ENCODE results near the gene ZC3H8. TPM values are rescaled to one million over a fixed set of nuclear protein-coding genes. Genes with fewer than 3 reads are reported as not detected.

ZC3H8 gene
- total RNA-seq, 2 experiments from 2014 or later, result 13.0 to 16.0 TPM

DNA sequence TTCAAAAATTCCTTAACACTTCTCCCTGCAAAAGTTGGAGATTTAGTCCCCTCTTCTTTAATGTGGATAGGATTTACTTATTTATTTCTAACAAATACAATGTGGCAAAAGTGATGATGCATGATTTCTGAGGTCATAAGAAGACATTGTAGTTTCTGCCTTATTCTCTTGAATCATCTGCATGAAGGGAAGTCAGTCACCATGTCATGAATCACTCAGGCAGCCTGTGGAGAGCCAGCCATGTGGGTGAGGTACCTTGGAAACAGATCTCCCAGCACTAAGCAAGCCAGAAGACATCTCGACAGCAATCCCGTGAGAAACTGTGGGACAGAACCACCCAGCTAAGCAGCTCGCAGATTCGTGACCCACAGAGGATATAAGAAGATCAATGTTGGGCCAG is 2.7 kb upstream of the ZC3H8 start:
- Mint-ChIP-seq H3K4me1 (ENCODE audit: low read depth) (peaks cover 30% of the 10 kb centered on the region), H3K9me3 (ENCODE audit: insufficient read depth) (peaks cover 1% of the 10 kb centered on the region), H3K27ac (no peak overlapping the region), H3K4me3 (no peak overlapping the region), H3K36me3 (ENCODE audit: low read depth) (peaks cover 10% of the 10 kb centered on the region), H3K27me3 (ENCODE audit: low read depth) (no peaks in the 10 kb centered on the region)
- no peak for DNase-seq
- ATAC-seq, result no peak
- ChIA-PET POLR2A (no interaction called here), CTCF (interaction anchor here (0.9 kb wide), 1 partner anchor 136 kb away, joined by 3 read pairs; no protein-coding TSS in a partner anchor)

DNA sequence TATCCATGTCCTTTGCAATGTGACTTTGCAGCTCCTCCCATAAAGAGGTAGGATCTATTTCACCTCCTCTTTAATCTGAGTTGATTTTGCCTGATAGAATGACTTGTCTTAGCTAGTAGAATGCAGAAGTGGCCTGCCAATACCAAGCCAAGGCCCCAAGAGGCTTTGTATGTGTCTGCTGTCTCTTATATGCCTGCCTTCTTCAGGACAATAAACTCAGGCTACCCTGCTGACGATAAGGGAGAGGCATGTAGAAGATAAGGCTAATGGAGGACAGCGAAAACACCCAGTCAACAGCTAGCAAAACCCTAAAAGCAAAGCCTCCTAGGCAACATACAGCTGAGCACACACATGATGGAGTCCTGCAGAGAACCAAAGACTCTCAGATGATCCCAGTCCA is 1.8 kb upstream of the ZC3H8 start:
- DNase-seq (no peak), ATAC-seq (no peak)
- no peak overlapping the region for H3K4me3 Mint-ChIP-seq
- H3K36me3 Mint-ChIP-seq (ENCODE audit: low read depth), result peaks cover 10% of the 10 kb centered on the region
- no peaks in the 10 kb centered on the region for H3K9me3 Mint-ChIP-seq (ENCODE audit: insufficient read depth)
- H3K27ac Mint-ChIP-seq, result no peak overlapping the region
- peaks cover 30% of the 10 kb centered on the region for H3K4me1 Mint-ChIP-seq (ENCODE audit: low read depth)
- CTCF ChIA-PET, result interaction anchor here (4.4 kb wide), 1 partner anchor 135 kb away, joined by 29 read pairs; no protein-coding TSS in a partner anchor
- no peaks in the 10 kb centered on the region for H3K27me3 Mint-ChIP-seq (ENCODE audit: low read depth)
- POLR2A ChIA-PET, result no interaction called here

DNA sequence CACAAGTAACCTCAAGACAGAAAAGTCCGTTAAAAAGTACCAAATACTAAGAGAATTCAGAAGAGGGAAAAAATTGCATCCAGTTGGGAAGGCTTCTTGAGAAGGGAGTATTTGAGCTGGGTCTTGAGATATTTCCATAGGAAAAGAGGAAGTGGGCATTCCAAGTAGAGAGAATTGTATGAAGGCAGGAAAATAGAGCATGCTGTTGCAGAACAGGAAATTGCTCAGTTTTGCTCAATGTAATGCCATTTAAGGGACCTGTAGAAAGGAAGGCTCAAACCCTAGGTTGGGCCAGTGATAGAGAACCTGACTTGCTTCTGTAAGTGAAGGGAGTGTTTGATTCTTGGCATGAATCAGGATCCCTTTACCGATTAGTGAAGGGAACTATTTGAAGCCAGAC is 1.0 kb upstream of the ZC3H8 start:
- peaks cover 10% of the 10 kb centered on the region for H3K36me3 Mint-ChIP-seq (ENCODE audit: low read depth)
- H3K9me3 Mint-ChIP-seq (ENCODE audit: insufficient read depth), result no peaks in the 10 kb centered on the region
- ChIA-PET CTCF (interaction anchor here (0.7 to 4.4 kb wide), 3 partner anchors 134 to 225 kb away, joined by 3 to 29 read pairs (median 5); partner anchors contain the start of gene TMEM87B), POLR2A (no interaction called here)
- H3K27ac Mint-ChIP-seq, result no peak overlapping the region
- H3K4me3 Mint-ChIP-seq, result peak overlapping the region; percentile 81
- no peak for DNase-seq
- H3K4me1 Mint-ChIP-seq (ENCODE audit: low read depth), result peaks cover 30% of the 10 kb centered on the region
- no peaks in the 10 kb centered on the region for H3K27me3 Mint-ChIP-seq (ENCODE audit: low read depth)
- ATAC-seq, result no peak

DNA sequence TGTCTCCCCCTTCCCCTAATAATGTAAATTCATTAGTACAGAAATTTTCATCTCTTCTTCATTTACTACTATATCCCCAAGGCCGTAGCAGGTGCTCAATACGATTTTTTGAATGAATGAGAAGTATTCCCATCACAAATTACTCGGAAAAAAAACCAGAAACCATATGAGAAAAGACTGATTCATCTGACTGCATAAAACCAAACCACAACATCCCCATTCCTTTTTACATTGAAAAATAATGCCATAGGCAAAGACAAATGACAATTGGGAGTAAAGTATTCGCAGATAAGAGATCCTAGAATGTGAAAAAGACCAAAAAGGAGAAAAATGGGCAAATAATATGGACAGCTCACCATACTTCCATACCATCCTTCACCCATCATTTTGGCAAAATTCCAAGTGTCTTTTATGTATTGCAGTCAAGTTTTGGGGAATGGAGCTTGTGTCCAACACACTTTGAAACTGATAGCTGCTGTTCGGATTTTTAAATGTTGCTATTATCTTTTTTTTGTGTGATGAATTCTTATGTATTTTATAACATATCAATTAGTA is 1.5 kb downstream of the ZC3H8 start:
- H3K4me3 Mint-ChIP-seq, result peak overlapping the region; percentile 81
- ChIA-PET POLR2A (interaction anchor here (0.6 to 2.5 kb wide), 3 partner anchors 8 to 314 kb away, joined by 3 to 7 read pairs (median 7); partner anchors contain the start of gene TMEM87B), CTCF (interaction anchor here (1.0 to 4.4 kb wide), 2 partner anchors 10 to 131 kb away, joined by 3 to 29 read pairs; no protein-coding TSS in a partner anchor)
- peaks cover 14% of the 10 kb centered on the region for H3K36me3 Mint-ChIP-seq (ENCODE audit: low read depth)
- ATAC-seq, result no peak
- peaks cover 18% of the 10 kb centered on the region for H3K4me1 Mint-ChIP-seq (ENCODE audit: low read depth)
- H3K27ac Mint-ChIP-seq, result no peak overlapping the region
- H3K27me3 Mint-ChIP-seq (ENCODE audit: low read depth), result no peaks in the 10 kb centered on the region
- DNase-seq, result no peak
- no peaks in the 10 kb centered on the region for H3K9me3 Mint-ChIP-seq (ENCODE audit: insufficient read depth)

DNA sequence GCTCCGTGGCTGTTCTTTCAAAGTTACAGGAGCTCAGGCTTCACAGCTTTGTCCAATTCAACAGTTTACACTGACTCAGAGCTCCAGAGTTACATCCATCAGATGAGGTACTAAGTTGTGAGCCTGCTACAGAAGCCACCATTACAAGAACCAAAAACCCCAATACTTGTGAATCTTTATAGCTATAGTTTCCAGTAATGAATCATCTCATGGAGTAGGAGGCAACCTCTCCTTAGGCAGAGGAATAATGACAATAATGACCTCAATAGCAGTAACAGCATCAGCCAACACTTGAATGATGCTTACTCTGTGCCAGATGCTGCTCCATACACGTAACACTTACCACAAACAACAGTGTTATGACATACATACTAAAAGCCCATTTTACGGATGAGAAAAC is 3.6 kb downstream of the ZC3H8 start:
- CTCF ChIA-PET, result interaction anchor here (0.8 to 1.6 kb wide), 6 partner anchors 8 to 130 kb away, joined by 3 to 5 read pairs (median 4); no protein-coding TSS in a partner anchor
- Mint-ChIP-seq H3K4me3 (no peak overlapping the region), H3K27ac (no peak overlapping the region), H3K4me1 (ENCODE audit: low read depth) (peaks cover 18% of the 10 kb centered on the region), H3K36me3 (ENCODE audit: low read depth) (peaks cover 30% of the 10 kb centered on the region), H3K9me3 (ENCODE audit: insufficient read depth) (no peaks in the 10 kb centered on the region), H3K27me3 (ENCODE audit: low read depth) (no peaks in the 10 kb centered on the region)
- POLR2A ChIA-PET, result interaction anchor here (0.6 kb wide), 1 partner anchor 323 kb away, joined by 3 read pairs; no protein-coding TSS in a partner anchor
- DNase-seq, result no peak
- ATAC-seq, result no peak

DNA sequence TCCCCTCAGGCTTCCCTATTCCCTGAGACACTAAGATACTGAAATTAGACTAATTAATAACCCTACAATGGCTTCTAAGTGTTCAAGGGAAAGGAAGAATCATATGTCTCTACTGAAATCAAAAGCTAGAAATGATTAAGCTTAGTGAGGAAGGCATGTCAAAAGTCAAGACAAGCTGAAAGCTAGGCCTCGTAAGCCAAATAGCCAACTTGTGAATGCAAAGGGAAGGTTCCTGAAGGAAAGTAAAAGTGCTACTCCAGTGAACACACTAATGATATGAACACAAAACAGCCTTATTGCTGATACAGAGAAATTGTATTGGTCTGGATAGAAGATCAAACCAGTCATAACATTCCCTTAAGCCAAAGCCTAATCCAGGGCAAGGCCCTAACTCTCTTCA is 10.0 kb downstream of the ZC3H8 start:
- H3K9me3 Mint-ChIP-seq (ENCODE audit: insufficient read depth), result no peaks in the 10 kb centered on the region
- DNase-seq (no peak), ATAC-seq (no peak)
- H3K27me3 Mint-ChIP-seq (ENCODE audit: low read depth), result no peaks in the 10 kb centered on the region
- H3K4me3 Mint-ChIP-seq, result no peak overlapping the region
- CTCF ChIA-PET, result no interaction called here
- peaks cover 45% of the 10 kb centered on the region for H3K36me3 Mint-ChIP-seq (ENCODE audit: low read depth)
- peaks cover 8% of the 10 kb centered on the region for H3K4me1 Mint-ChIP-seq (ENCODE audit: low read depth)
- no peak overlapping the region for H3K27ac Mint-ChIP-seq
- POLR2A ChIA-PET, result interaction anchor here (1.5 kb wide), 1 partner anchor 9 kb away, joined by 7 read pairs; no protein-coding TSS in a partner anchor

DNA sequence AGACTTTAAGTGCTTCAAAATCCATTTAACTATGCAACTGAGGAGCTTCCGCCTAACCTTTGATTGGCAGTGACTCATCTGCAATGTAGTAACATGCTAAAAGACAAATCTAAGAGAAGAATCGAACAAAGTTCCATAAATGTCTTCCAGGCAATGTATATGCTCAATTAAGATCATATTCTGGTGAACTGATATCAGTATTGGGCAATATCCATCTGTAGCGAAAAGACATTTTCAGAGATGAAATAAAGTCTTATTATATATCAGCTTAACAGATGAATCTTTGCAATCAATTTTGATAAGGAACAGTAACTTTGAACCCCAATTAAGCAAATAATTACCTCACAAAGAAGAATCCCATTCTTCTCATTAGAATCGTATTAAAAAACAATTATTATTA is 11.6 kb downstream of the ZC3H8 start:
- H3K4me3 Mint-ChIP-seq, result no peak overlapping the region
- H3K9me3 Mint-ChIP-seq (ENCODE audit: insufficient read depth), result no peaks in the 10 kb centered on the region
- H3K27ac Mint-ChIP-seq, result no peak overlapping the region
- ChIA-PET POLR2A (interaction anchor here (1.0 to 1.7 kb wide), 2 partner anchors 12 to 32 kb away, joined by 3 to 6 read pairs; partner anchors contain the start of gene ZC3H8), CTCF (interaction anchor here (1.1 to 2.0 kb wide), 3 partner anchors 11 to 122 kb away, joined by 3 to 7 read pairs (median 6); no protein-coding TSS in a partner anchor)
- peaks cover 8% of the 10 kb centered on the region for H3K4me1 Mint-ChIP-seq (ENCODE audit: low read depth)
- no peaks in the 10 kb centered on the region for H3K27me3 Mint-ChIP-seq (ENCODE audit: low read depth)
- peaks cover 40% of the 10 kb centered on the region for H3K36me3 Mint-ChIP-seq (ENCODE audit: low read depth)
- no peak for DNase-seq
- ATAC-seq, result no peak

DNA sequence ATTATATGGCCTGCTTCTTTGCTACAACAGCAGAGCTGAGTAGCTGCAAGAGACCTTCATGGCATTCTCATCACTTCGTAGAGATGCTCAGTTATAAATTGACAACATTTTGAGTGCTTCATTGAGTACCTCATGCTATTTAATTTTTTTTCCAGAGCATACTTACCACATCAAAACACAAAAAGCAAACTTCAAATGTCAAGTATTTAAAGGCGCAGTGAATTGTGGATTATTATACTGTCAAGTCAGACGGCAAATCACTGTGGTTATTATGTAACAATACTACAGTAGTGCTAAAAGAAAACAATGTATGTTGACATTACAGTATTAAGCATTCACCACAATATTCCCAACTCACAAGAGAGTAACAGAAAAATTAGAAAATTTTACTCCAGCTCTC is 12.5 kb downstream of the ZC3H8 start:
- H3K4me3 Mint-ChIP-seq, result no peak overlapping the region
- no peak overlapping the region for H3K27ac Mint-ChIP-seq
- CTCF ChIA-PET, result interaction anchor here (1.0 to 2.0 kb wide), 3 partner anchors 17 to 121 kb away, joined by 3 to 7 read pairs (median 6); no protein-coding TSS in a partner anchor
- H3K9me3 Mint-ChIP-seq (ENCODE audit: insufficient read depth), result no peaks in the 10 kb centered on the region
- DNase-seq (no peak), ATAC-seq (no peak)
- peaks cover 33% of the 10 kb centered on the region for H3K36me3 Mint-ChIP-seq (ENCODE audit: low read depth)
- peaks cover 8% of the 10 kb centered on the region for H3K4me1 Mint-ChIP-seq (ENCODE audit: low read depth)
- H3K27me3 Mint-ChIP-seq (ENCODE audit: low read depth), result no peaks in the 10 kb centered on the region
- POLR2A ChIA-PET, result interaction anchor here (1.0 to 1.7 kb wide), 2 partner anchors 12 to 32 kb away, joined by 3 to 6 read pairs; partner anchors contain the start of gene ZC3H8

DNA sequence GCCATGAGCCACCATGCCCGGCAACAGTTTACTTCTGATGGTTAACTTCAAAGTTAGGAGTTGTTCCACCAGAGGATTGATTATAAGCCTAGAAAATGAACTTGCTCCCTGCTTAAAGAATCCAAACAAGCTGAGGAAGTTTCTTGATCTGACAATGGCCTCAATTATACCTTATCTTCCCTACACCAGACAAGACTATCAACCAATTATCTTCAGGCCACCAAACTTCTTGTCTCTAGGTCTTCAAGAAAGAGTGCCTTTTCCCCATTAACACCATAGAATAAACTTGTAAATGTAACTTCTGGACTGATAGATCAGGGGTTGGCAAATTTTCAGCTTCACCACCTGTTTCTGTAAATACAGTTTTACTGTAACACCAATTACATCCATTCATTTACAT is 15.0 kb downstream of the ZC3H8 start:
- Mint-ChIP-seq H3K4me3 (no peak overlapping the region), H3K27ac (no peak overlapping the region), H3K27me3 (ENCODE audit: low read depth) (no peaks in the 10 kb centered on the region), H3K9me3 (ENCODE audit: insufficient read depth) (no peaks in the 10 kb centered on the region), H3K36me3 (ENCODE audit: low read depth) (peaks cover 26% of the 10 kb centered on the region), H3K4me1 (ENCODE audit: low read depth) (peaks cover 7% of the 10 kb centered on the region)
- ChIA-PET CTCF (no interaction called here), POLR2A (no interaction called here)
- DNase-seq (no peak), ATAC-seq (no peak)

DNA sequence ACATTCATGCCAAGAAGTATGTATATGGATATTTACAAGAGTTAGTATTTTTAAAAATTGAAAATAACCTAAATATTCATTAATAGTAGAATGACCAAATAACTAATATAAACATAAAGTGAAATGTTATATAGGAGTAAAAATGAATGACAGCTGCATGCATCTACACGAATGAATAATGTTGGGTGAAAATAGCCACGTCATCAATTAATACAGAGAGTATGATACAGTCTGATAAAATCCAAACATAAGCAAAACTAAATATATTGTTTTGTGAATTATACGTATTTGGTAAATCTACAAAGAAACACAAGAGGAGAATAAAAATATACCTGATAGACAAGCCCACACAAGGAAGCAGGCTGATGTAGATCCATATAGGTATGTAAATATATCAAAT is 24.5 kb downstream of the ZC3H8 start:
- ChIA-PET POLR2A (no interaction called here), CTCF (no interaction called here)
- Mint-ChIP-seq H3K27me3 (ENCODE audit: low read depth) (no peaks in the 10 kb centered on the region), H3K4me3 (no peak overlapping the region), H3K4me1 (ENCODE audit: low read depth) (peaks cover 3% of the 10 kb centered on the region), H3K9me3 (ENCODE audit: insufficient read depth) (no peaks in the 10 kb centered on the region), H3K27ac (no peak overlapping the region), H3K36me3 (ENCODE audit: low read depth) (peaks cover 41% of the 10 kb centered on the region)
- ATAC-seq (no peak), DNase-seq (no peak)

DNA sequence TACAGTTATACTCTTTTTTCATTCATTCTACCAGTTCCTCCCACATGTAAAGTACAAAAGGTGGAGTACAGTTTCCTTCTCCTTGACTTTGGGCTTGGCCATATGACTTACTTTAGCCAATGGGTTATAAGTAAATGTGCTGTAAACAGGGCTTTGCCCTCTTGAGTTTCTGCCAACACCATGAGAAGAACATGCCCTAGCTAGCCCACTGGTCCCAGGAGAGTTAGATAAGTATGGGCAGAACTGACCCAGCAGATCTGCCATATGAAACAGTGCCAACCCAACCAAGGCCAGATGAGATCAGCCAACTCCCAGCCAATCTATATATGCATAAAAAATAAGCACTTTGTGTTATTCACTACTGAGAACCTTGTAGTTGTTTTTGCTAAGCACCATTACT is 25.5 kb downstream of the ZC3H8 start:
- H3K36me3 Mint-ChIP-seq (ENCODE audit: low read depth), result peaks cover 45% of the 10 kb centered on the region
- ChIA-PET POLR2A (no interaction called here), CTCF (no interaction called here)
- DNase-seq (no peak), ATAC-seq (no peak)
- H3K4me1 Mint-ChIP-seq (ENCODE audit: low read depth), result peaks cover 3% of the 10 kb centered on the region
- no peak overlapping the region for H3K4me3 Mint-ChIP-seq
- no peak overlapping the region for H3K27ac Mint-ChIP-seq
- H3K9me3 Mint-ChIP-seq (ENCODE audit: insufficient read depth), result no peaks in the 10 kb centered on the region
- H3K27me3 Mint-ChIP-seq (ENCODE audit: low read depth), result no peaks in the 10 kb centered on the region

DNA sequence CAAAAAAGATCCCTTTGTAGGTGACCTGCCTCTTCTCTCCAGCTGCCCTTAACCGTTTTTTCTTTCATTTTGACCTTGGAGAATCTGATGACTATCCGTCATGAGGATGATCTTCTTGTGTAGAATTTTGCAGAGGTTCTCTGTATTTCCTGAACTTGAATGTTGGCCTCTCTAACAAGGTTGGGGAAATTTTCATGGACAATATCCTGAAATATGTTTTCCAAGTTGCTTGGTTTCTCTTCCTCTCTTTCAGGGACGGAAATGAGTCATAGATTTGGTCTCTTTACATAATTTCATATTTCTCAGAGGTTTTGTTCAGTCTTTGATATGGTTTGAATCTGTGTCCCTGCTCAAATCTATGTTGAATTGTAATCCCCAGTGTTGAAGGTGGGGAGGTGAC is 34.0 kb downstream of the ZC3H8 start:
- H3K4me1 Mint-ChIP-seq (ENCODE audit: low read depth), result no peaks in the 10 kb centered on the region
- POLR2A ChIA-PET, result interaction anchor here (0.9 kb wide), 1 partner anchor 34 kb away, joined by 3 read pairs; the partner anchor contains the start of gene ZC3H8
- peaks cover 51% of the 10 kb centered on the region for H3K36me3 Mint-ChIP-seq (ENCODE audit: low read depth)
- H3K27me3 Mint-ChIP-seq (ENCODE audit: low read depth), result no peaks in the 10 kb centered on the region
- ATAC-seq (no peak), DNase-seq (no peak)
- CTCF ChIA-PET, result interaction anchor here (1.1 kb wide), 1 partner anchor 27 kb away, joined by 3 read pairs; no protein-coding TSS in a partner anchor
- no peak overlapping the region for H3K27ac Mint-ChIP-seq
- no peak overlapping the region for H3K4me3 Mint-ChIP-seq
- H3K9me3 Mint-ChIP-seq (ENCODE audit: insufficient read depth), result peaks cover 7% of the 10 kb centered on the region

Measured in activated CD8-positive, alpha-beta T cell treated with anti-CD3 and anti-CD28 coated beads, Interleukin-2, amount 10 ng/mL, durations not matched to agents 7 days and 5 days (primary cell).